PC-9 (cell line): Measurements from ENCODE around the gene HSFX2. TPM values are rescaled to one million over a fixed set of nuclear protein-coding genes. Genes with fewer than 3 reads are reported as not detected.
"Not testable (repeated sequence)": the region's sequence is repeated elsewhere in the genome, so short reads cannot be mapped to it uniquely, and the experiment has no call there.

ENCODE experiments used
- BruUV-seq: library from RNA; stranded (reverse); fragments of 400-500 nt; replicated peaks from 2 replicates; lab custom pipeline; 2021; lab: Mats Ljungman, UMichigan
- CTCF ChIA-PET: fragments of 300-600 bp; sonication (Branson Sonifier 250); formaldehyde crosslinking; loops from one replicate; lab custom pipeline; 2022; ENCODE audit warnings: antibody characterized with exemption; lab: Charles Lee
- POLR2A ChIA-PET: fragments of 300-600 bp; sonication (Branson Sonifier 250); formaldehyde crosslinking; loops from one replicate; lab custom pipeline; 2022; ENCODE audit warnings: antibody characterized with exemption; ENCODE audit not compliant: unreplicated experiment; lab: Charles Lee
- DNase-seq, 2 experiments: peaks; one replicate each; pipeline versions ENCODE4 v3.0.0 to v3.0.0-alpha.2; 2015 to 2022; ENCODE audit warnings: mixed read lengths in 1 of 2
- H2AFZ ChIP-seq: fragments of 200-600 bp; sonication (generic); 2 replicates; pipeline ENCODE4 v1.8.1; 2017; ENCODE audit warnings: antibody characterized with exemption
- H3F3A ChIP-seq: fragments of 200-600 bp; sonication (generic); 2 replicates; pipeline ENCODE4 v1.8.1; 2017; ENCODE audit warnings: antibody characterized with exemption, mild to moderate bottlenecking, low read depth; ENCODE audit not compliant: insufficient read depth
- H3K27ac ChIP-seq: fragments of 200-600 bp; sonication (generic); 2 replicates; pipeline ENCODE4 v1.6.1; 2016; ENCODE audit warnings: mixed run types
- H3K27me3 ChIP-seq: fragments of 200-600 bp; sonication (generic); 2 replicates; pipeline ENCODE4 v1.6.1; 2016; ENCODE audit warnings: low read depth, mixed run types; ENCODE audit not compliant: insufficient read depth
- H3K36me3 ChIP-seq: fragments of 200-600 bp; sonication (generic); 2 replicates; pipeline ENCODE4 v1.6.1; 2016; ENCODE audit warnings: low read depth, mixed run types
- H3K4me1 ChIP-seq: fragments of 200-600 bp; sonication (generic); replicated peaks from 2 replicates; pipeline ENCODE4 v1.6.1; 2016; ENCODE audit warnings: mixed run types; ENCODE audit not compliant: insufficient read depth
- H3K4me2 ChIP-seq: fragments of 200-600 bp; sonication (generic); 2 replicates; pipeline ENCODE4 v1.6.1; 2017; ENCODE audit warnings: mixed run types
- H3K4me3 ChIP-seq: fragments of 200-600 bp; sonication (generic); 2 replicates; pipeline ENCODE4 v1.6.1; 2016; ENCODE audit warnings: mixed run types
- H3K79me2 ChIP-seq: fragments of 200-600 bp; sonication (generic); 2 replicates; pipeline ENCODE4 v1.6.1; 2017; ENCODE audit warnings: low read depth, mixed run types
- H3K9me2 ChIP-seq: fragments of 200-600 bp; sonication (generic); 2 replicates; pipeline ENCODE4 v1.8.1; 2017; ENCODE audit warnings: mild to moderate bottlenecking; ENCODE audit not compliant: insufficient read depth
- H3K9me3 ChIP-seq: fragments of 200-600 bp; sonication (generic); 2 replicates; pipeline ENCODE4 v1.8.1; 2016; ENCODE audit warnings: low read depth; ENCODE audit not compliant: insufficient read depth
- H4K20me1 ChIP-seq: fragments of 200-600 bp; sonication (generic); 2 replicates; pipeline ENCODE4 v1.8.1; 2017; ENCODE audit not compliant: insufficient read depth
- CTCF ChIP-seq: fragments of 200-600 bp; sonication (generic); conservative IDR thresholded peaks from 2 replicates; pipeline ENCODE4 v1.6.1; 2017; ENCODE audit warnings: mixed run types, antibody characterized with exemption, mild to moderate bottlenecking, moderate library complexity
- EZH2 ChIP-seq: fragments of 200-600 bp; sonication (generic); IDR thresholded peaks from 2 replicates; pipeline ENCODE4 v1.8.0; 2017; ENCODE audit warnings: antibody characterized with exemption, low read depth
- intact Hi-C: fragments of 100-400 bp; cut with micrococcal nuclease; formaldehyde crosslinking; loops from one replicate; pipeline ENCODE4 v1.10.0; 2022; ENCODE audit not compliant: unreplicated experiment
- total RNA-seq: library from RNA; stranded (reverse); gene quantifications from 2 replicates; pipeline ENCODE4 v1.2.3, GENCODE V29; 2021

The HSFX2 gene
- total RNA-seq, 1 experiment from 2014 or later = 0.28 TPM

DNA sequence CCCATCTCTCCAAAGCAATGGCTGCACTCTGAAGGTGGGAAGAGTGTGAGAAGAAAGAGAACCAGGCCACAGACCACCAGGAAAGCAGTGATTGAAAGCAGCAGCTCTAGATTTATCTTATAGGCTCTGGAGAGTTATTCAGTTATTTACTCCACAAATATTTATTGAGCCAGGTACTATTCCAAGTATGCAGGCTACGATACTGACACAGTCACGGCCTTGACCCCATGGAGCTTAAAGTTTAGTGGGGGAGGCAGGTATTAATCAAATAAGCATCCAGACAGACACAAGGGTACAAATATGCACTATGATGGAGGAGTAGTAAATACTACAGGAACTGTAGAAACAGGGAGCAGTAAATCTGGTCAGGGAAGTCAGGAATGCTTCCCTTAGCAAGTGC, 33.7 kb upstream of the HSFX2 start:
- Histone ChIP-seq H3K79me2 (peaks cover 57% of the 10 kb centered on the region), H3K9me3 (no peaks in the 10 kb centered on the region), H3K9me2 (no peaks in the 10 kb centered on the region), H3K27ac (no peak overlapping the region), H3F3A (no peaks in the 10 kb centered on the region), H2AFZ (no peak overlapping the region), H3K4me1 (peaks cover 14% of the 10 kb centered on the region), H3K27me3 (peaks cover 13% of the 10 kb centered on the region), H3K4me2 (no peak overlapping the region), H3K4me3 (no peak overlapping the region), H4K20me1 (peaks cover 42% of the 10 kb centered on the region), H3K36me3 (no peaks in the 10 kb centered on the region)
- POLR2A ChIA-PET = no interaction called here
- no peak for TF ChIP-seq EZH2
- no peak for TF ChIP-seq CTCF
- no peak for DNase-seq
- intact Hi-C loops = no loop called here
- CTCF ChIA-PET = no interaction called here
- BruUV-seq = no TSS peak

DNA sequence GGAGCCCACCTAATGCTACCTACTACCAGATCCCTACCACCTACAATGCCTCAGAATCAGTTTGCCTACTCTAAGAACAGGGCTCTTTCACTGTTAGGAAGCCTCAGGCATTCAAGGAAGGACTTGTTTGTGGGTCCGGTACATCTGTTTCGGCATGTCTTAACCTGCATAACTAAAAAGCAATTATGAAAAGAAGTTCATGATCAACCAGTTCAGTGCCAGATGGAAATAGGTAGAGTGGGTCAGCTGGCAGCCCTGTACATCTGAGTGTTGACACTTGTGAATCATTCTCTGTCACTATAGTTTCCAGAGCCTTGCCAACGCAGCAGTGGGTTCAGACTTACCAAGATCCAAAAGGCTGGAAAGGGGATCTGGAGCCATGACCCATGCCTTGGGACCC, 33.2 kb upstream of the HSFX2 start:
- H3K9me3 ChIP-seq = no peaks in the 10 kb centered on the region
- H3K79me2 ChIP-seq = peaks cover 60% of the 10 kb centered on the region
- peaks cover 11% of the 10 kb centered on the region for H3K27me3 ChIP-seq
- peaks cover 14% of the 10 kb centered on the region for H3K4me1 ChIP-seq
- BruUV-seq = no TSS peak
- H4K20me1 ChIP-seq = peaks cover 47% of the 10 kb centered on the region
- TF ChIP-seq CTCF (no peak), EZH2 (no peak)
- H3K27ac ChIP-seq = no peak overlapping the region
- no peaks in the 10 kb centered on the region for H3K9me2 ChIP-seq
- no peak overlapping the region for H2AFZ ChIP-seq
- intact Hi-C loops = no loop called here
- no peak overlapping the region for H3K4me2 ChIP-seq
- no peak overlapping the region for H3K4me3 ChIP-seq
- no peaks in the 10 kb centered on the region for H3K36me3 ChIP-seq
- ChIA-PET POLR2A (no interaction called here), CTCF (no interaction called here)
- no peaks in the 10 kb centered on the region for H3F3A ChIP-seq
- DNase-seq = no peak

- CTCF ChIA-PET, POLR2A ChIA-PET, intact Hi-C loops, H3K27ac ChIP-seq, H3K4me3 ChIP-seq, DNase-seq, H3K4me2 ChIP-seq, H3K27me3 ChIP-seq, H3K9me3 ChIP-seq, BruUV-seq, H3F3A ChIP-seq, H3K9me2 ChIP-seq, H2AFZ ChIP-seq, H3K36me3 ChIP-seq: not testable (repeated sequence)
- peaks cover 65% of the 10 kb centered on the region for H3K79me2 ChIP-seq
- peaks cover 14% of the 10 kb centered on the region for H3K4me1 ChIP-seq
- peaks cover 51% of the 10 kb centered on the region for H4K20me1 ChIP-seq
These were observed 31.7 kb upstream of the HSFX2 start for GRCh38 chrX:149626829-149627228.

GRCh38 chrX:149619662-149620061, 24.5 kb upstream of the HSFX2 start:
- CTCF ChIA-PET, H3K9me3 ChIP-seq, H3K27me3 ChIP-seq, H3F3A ChIP-seq, DNase-seq, BruUV-seq, H3K36me3 ChIP-seq, H2AFZ ChIP-seq, intact Hi-C loops, H3K9me2 ChIP-seq, H3K4me2 ChIP-seq, POLR2A ChIA-PET, H3K27ac ChIP-seq, H3K4me1 ChIP-seq, H3K4me3 ChIP-seq: not testable (repeated sequence)
- Histone ChIP-seq H4K20me1 (peaks cover 45% of the 10 kb centered on the region), H3K79me2 (peaks cover 60% of the 10 kb centered on the region)
